GM21786 (cell line): ENCODE results near the gene OR2W1.

ENCODE experiments used
- ATAC-seq: cut with Tn5 transposase; IDR thresholded peaks from one replicate; pipeline ENCODE4 v1.9.1; 2021; ENCODE audit not compliant: unreplicated experiment

OR2W1 gene

DNA sequence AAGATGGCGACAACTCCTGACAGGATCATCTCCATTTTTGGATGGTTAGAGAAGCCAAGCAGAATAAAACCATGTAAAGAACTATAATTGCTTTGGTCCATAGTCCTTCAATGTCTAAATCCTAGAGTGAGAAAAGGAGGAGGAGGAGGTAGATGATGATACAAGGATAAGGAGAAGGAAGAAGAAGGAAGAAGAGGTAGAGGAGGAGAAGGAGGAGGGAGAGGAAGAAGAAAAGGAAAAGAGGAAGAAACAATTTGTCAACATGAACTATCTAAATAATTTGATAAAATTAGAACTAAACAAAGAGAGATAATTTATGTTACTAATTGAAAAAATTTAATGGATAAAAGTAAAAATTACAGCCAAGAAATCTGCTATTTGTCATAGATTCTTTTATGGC lies at the start of gene OR2W1:
OR2W1 (minus strand) TSS at position 101 of the 400 bp plus-strand sequence; CDS start at position 101, 0 bp downstream.
- ATAC-seq = no peak

- ATAC-seq = no peak
Measured at GRCh38 chr6:29092957-29093356, 48.0 kb upstream of the OR2W1 start.

DNA sequence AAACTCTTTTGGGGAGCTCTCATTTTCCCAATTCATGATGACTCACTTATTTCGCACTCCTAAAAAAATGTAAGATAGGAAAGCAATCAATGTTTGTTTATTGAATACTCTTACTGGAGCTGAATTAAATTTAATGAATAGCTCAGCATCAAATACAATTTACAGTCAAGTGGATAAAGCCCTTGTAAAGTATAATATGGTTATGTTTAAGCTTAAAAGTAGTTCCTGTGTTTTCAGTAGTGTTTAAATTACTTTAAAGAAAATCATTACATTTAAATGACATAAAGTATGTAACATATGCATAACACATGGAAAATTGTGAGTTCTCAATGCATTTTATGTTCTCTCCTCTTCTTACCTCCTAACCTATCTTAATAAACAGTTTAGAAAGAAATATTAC lies 42.2 kb upstream of the OR2W1 start, which contains the start of gene OR2B3:
OR2B3 (minus strand) TSS at position 101 of the 400 bp plus-strand sequence; CDS start at position 36, 65 bp downstream.
- ATAC-seq = no peak

DNA sequence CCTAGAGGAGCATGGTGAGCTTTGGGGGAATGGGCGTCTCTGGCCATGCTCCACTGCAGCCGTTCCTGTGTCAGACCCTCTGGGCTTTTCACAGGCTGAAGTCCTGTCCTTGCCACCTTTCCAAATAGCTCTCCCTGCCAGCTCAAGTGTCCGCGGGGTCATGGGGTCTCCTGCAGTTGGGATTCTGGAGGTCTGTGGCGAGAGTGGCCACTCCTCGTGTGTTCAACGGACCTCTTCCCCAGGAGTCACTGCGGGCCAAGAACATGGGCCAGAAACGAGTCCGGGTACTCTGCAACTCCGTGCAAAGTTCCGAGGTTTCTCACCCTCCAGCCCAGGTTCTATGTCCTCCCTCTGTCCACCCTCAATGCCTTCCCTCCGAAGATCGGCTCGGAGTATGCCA lies 37.5 kb upstream of the OR2W1 start:
- ATAC-seq = no peak

GRCh38 chr6:29081312-29081711 lies 36.3 kb upstream of the OR2W1 start:
- ATAC-seq = no peak

GRCh38 chr6:29079203-29079602 lies 34.2 kb upstream of the OR2W1 start:
- ATAC-seq = no peak

- ATAC-seq = no peak
Measured at GRCh38 chr6:29071831-29072723, 27.1 kb upstream of the OR2W1 start.

- no peak for ATAC-seq
Measured at GRCh38 chr6:29051680-29052079, 6.7 kb upstream of the OR2W1 start.

DNA sequence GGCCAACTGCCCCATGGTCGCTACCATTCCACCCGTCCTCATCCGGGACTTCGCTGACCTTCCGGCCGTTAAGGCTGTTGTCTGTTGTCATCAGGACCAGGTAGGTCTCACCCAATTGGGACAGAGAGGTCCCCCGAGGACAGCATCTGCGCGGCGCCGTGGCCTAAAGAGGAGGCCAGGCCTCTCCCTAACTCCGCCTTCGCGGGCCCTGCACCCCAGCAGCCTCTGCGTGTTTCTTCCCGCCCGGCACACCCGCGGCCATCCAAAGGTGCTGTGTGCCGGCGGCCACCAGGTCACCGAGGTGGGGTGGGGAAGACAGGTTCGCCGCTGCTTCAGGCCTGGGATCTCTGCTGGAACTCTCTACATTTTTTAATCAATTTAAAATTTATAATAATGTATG lies 9.0 kb downstream of the OR2W1 start:
- ATAC-seq = no peak

DNA sequence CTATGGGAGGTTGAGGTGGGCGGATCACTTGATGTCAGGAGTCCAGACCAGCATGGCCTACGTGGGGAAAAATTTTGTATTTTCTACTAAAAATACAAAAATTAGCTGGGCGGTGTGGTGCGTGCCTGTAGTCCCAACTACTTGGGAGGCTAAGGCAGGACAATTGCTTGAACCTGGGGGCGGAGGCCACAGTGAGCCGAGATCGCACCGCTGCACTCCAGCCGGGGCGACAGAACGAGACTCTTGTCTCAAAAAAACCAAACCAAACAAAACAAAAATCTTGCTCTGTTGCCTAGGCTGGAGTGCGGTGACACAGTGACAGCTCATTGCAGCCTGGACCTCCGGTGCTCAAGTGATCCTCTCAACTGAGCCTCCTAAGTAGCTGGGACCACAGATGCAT lies 16.2 kb downstream of the OR2W1 start:
- ATAC-seq = no peak

DNA sequence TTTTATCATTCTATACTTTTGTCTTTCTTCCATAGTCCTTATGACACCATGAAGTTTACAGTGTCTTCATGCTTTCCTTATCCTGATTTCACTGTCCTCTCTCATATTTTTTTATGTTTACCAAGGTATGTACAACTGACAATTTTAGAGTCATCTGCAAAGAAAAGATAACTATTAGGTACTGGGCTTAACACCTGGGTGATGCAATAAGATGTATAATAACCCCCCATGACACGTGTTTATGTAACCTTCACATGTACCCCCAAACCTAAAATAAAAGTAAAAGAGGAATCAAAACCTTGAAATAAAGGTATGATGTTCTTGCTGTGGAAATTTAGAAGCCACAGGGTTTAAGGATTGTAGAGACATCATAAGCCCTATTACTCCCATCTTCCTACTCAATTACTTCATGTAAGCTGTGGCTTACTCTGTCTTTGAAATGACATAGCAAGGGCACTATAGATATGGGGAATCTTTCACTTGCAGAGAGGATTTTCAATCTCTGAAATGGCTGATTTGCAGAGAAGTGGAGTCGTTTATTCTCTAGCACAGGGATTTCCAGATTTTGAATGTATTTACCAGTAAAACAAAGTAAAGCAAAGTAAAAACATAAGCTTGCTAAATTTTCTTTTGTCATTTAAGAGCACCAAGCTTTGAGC lies 18.9 kb downstream of the OR2W1 start:
- ATAC-seq = no peak

DNA sequence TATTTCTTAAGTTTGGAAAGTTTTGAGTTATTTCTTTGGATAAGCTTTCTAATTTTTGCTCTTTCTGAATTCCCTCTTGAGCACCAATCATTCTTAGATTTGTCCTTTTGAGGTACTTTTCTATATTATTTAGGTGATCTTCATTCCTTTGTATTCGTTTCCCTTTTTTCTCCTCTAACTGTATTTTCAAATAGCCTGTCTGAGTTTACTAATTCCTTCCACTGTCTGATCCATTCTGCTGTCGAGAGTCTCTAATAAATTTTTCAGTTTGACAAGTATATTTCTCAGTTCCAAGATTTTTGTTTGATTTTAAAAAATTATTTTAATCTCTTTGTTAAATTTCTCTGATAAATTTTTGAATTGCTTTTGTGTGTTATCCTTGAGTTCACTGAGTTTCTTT lies 23.5 kb downstream of the OR2W1 start:
- ATAC-seq = no peak

GRCh38 chr6:29019629-29020028 lies 25.3 kb downstream of the OR2W1 start:
- no peak for ATAC-seq

DNA sequence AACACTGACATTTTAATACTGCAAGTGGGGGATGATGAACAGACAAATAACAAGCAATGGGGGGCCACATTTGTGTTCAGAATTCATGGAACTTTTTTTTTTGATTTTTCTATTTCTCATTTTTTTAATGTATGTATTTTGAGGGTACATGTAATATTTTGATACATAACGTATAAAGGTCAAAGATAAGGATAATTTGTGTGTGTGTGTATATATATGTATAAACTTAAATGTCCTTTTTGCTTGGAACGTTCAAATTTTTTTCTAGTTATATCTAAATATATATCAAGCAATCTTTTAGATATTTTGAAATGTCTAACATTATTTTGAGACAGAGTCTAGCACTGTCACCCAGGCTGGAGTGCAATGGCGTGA lies 27.6 kb downstream of the OR2W1 start:
- ATAC-seq = no peak

GRCh38 chr6:29016559-29017427 lies 28.2 kb downstream of the OR2W1 start:
- ATAC-seq = peak; percentile 90

- no peak for ATAC-seq
Measured at GRCh38 chr6:29014729-29015608, 30.0 kb downstream of the OR2W1 start.

DNA sequence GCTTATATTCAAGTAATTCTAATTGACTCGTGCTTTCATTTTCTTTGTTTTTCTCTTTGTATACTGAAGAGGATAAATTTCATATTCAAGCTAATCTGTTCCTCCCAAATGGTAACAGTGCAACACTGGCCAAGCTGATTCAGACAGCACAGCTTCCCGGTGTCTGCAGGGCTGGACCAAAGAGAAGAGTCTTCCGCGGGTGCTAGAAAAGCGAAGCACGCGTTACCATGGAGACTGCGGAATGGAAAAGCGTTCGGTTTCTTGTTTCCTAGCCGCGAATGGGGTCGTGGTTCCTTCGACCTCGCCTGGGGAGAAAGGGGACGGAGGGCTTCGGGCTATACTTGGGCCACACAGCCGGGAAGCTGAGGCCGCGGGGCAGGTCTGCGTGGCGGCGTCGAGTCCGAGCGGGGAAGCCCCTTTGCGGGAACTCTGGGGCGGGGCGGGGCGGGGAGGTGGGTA lies 33.7 kb downstream of the OR2W1 start:
- no peak for ATAC-seq

GRCh38 chr6:29009358-29009757 lies 35.6 kb downstream of the OR2W1 start:
- ATAC-seq = no peak

DNA sequence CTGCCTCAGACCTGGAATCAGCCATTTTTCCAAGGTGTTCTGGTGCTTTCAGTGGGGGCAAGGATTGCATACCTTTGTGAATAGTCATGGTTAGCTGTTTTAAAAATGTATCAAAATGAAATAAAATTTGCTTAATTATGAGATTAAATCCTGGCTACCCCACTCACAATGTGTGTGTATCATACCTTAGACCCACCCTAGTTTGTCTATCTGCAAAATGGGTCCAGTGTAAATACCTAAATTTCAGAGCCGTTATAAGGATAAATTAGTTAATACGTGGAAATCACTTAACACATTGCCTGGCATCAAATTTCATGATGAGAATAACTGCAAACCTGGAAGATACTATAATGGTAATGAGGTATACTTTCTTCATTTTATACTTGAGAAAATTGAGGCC lies 36.9 kb downstream of the OR2W1 start:
- no peak for ATAC-seq

GRCh38 chr6:29005183-29005885 lies 39.6 kb downstream of the OR2W1 start, which contains the start of gene ZNF311:
TSS of gene ZNF311 (minus strand) at chr6:29005315. CDS start at chr6:29003954, 1,361 bp downstream.
- ATAC-seq = no peak
